Measurements from ENCODE around the gene RMND5A.

RMND5A gene

GRCh38 chr2:86788881-86789686 lies 69.0 kb downstream of the RMND5A start:
- Mint-ChIP-seq H3K9me3 (no peaks in the 10 kb centered on the region), H3K27ac (peak overlapping the region; percentile 92), H3K27me3 (peaks cover 53% of the 10 kb centered on the region), H3K4me3 (peak overlapping the region; percentile 86), H3K4me1 (ENCODE audit: low read depth) (peaks cover 71% of the 10 kb centered on the region), H3K36me3 (ENCODE audit: low read depth) (peaks cover 41% of the 10 kb centered on the region)
- peak; percentile 62 for DNase-seq

GRCh38 chr2:86789687-86790133 lies 69.6 kb downstream of the RMND5A start:
- Mint-ChIP-seq H3K27me3 (peaks cover 60% of the 10 kb centered on the region), H3K4me3 (peak overlapping the region; percentile 86), H3K36me3 (ENCODE audit: low read depth) (peaks cover 36% of the 10 kb centered on the region), H3K27ac (peak overlapping the region; percentile 93), H3K4me1 (ENCODE audit: low read depth) (peaks cover 71% of the 10 kb centered on the region), H3K9me3 (no peaks in the 10 kb centered on the region)
- no peak for DNase-seq

GRCh38 chr2:86790134-86790675 lies 70.1 kb downstream of the RMND5A start:
- peak; percentile 60 for DNase-seq
- peak overlapping the region; percentile 93 for H3K27ac Mint-ChIP-seq
- peaks cover 65% of the 10 kb centered on the region for H3K27me3 Mint-ChIP-seq
- H3K36me3 Mint-ChIP-seq (ENCODE audit: low read depth), result peaks cover 34% of the 10 kb centered on the region
- peaks cover 71% of the 10 kb centered on the region for H3K4me1 Mint-ChIP-seq (ENCODE audit: low read depth)
- peaks cover 3% of the 10 kb centered on the region for H3K9me3 Mint-ChIP-seq
- H3K4me3 Mint-ChIP-seq, result peak overlapping the region; percentile 86

GRCh38 chr2:86790676-86791572 lies 70.8 kb downstream of the RMND5A start, which contains the start of gene CD8A:
Gene CD8A, minus strand, starts transcription at chr2:86790913. Its CDS starts 88 bp downstream, at chr2:86790825.
- peaks cover 66% of the 10 kb centered on the region for H3K27me3 Mint-ChIP-seq
- peak within 1 kb of the TSS; percentile 97 for H3K27ac Mint-ChIP-seq
- H3K4me1 Mint-ChIP-seq (ENCODE audit: low read depth), result peaks cover 64% of the 10 kb centered on the region
- DNase-seq, result peak; percentile 74
- H3K9me3 Mint-ChIP-seq, result peaks cover 9% of the 10 kb centered on the region
- peaks cover 37% of the 10 kb centered on the region for H3K36me3 Mint-ChIP-seq (ENCODE audit: low read depth)
- peak within 1 kb of the TSS; percentile 86 for H3K4me3 Mint-ChIP-seq

- Mint-ChIP-seq H3K4me3 (peak overlapping the region; percentile 86), H3K36me3 (ENCODE audit: low read depth) (peaks cover 42% of the 10 kb centered on the region), H3K4me1 (ENCODE audit: low read depth) (peaks cover 59% of the 10 kb centered on the region), H3K27ac (peak overlapping the region; percentile 97), H3K27me3 (peaks cover 66% of the 10 kb centered on the region), H3K9me3 (peaks cover 15% of the 10 kb centered on the region)
- no peak for DNase-seq
Measured at GRCh38 chr2:86791573-86791972, 71.5 kb downstream of the RMND5A start.

- no peak for DNase-seq
- H3K27me3 Mint-ChIP-seq, result peaks cover 58% of the 10 kb centered on the region
- H3K4me1 Mint-ChIP-seq (ENCODE audit: low read depth), result peaks cover 44% of the 10 kb centered on the region
- H3K36me3 Mint-ChIP-seq (ENCODE audit: low read depth), result peaks cover 32% of the 10 kb centered on the region
- H3K27ac Mint-ChIP-seq, result peak overlapping the region; percentile 34
- peaks cover 24% of the 10 kb centered on the region for H3K9me3 Mint-ChIP-seq
- peak overlapping the region; percentile 8 for H3K4me3 Mint-ChIP-seq
Measured at GRCh38 chr2:86793752-86794151, 73.7 kb downstream of the RMND5A start.

GRCh38 chr2:86794861-86795260 lies 74.8 kb downstream of the RMND5A start:
- H3K27ac Mint-ChIP-seq, result peak overlapping the region; percentile 23
- peaks cover 24% of the 10 kb centered on the region for H3K9me3 Mint-ChIP-seq
- peaks cover 52% of the 10 kb centered on the region for H3K27me3 Mint-ChIP-seq
- H3K4me3 Mint-ChIP-seq, result no peak overlapping the region
- no peak for DNase-seq
- peaks cover 27% of the 10 kb centered on the region for H3K36me3 Mint-ChIP-seq (ENCODE audit: low read depth)
- peaks cover 43% of the 10 kb centered on the region for H3K4me1 Mint-ChIP-seq (ENCODE audit: low read depth)

- H3K4me1 Mint-ChIP-seq (ENCODE audit: low read depth), result peaks cover 10% of the 10 kb centered on the region
Measured at GRCh38 chr2:86800856-86801567, 80.9 kb downstream of the RMND5A start.

GRCh38 chr2:86806059-86806857 lies 86.2 kb downstream of the RMND5A start:
- no peak for DNase-seq
- H3K4me1 Mint-ChIP-seq (ENCODE audit: low read depth), result peaks cover 42% of the 10 kb centered on the region
- peaks cover 32% of the 10 kb centered on the region for H3K27me3 Mint-ChIP-seq
- peak overlapping the region; percentile 82 for H3K4me3 Mint-ChIP-seq
- no peaks in the 10 kb centered on the region for H3K9me3 Mint-ChIP-seq
- no peaks in the 10 kb centered on the region for H3K36me3 Mint-ChIP-seq (ENCODE audit: low read depth)
- peak overlapping the region; percentile 82 for H3K27ac Mint-ChIP-seq

More at GRCh38 chr2:86800856-86801567, 80.9 kb downstream of the RMND5A start:
- no peak for DNase-seq
- H3K9me3 Mint-ChIP-seq, result peaks cover 14% of the 10 kb centered on the region
- no peak overlapping the region for H3K4me3 Mint-ChIP-seq
- no peak overlapping the region for H3K27ac Mint-ChIP-seq
- peaks cover 4% of the 10 kb centered on the region for H3K27me3 Mint-ChIP-seq
- H3K36me3 Mint-ChIP-seq (ENCODE audit: low read depth), result peaks cover 14% of the 10 kb centered on the region

GRCh38 chr2:86807133-86807467 lies 87.0 kb downstream of the RMND5A start:
- Mint-ChIP-seq H3K27ac (peak overlapping the region; percentile 92), H3K36me3 (ENCODE audit: low read depth) (no peaks in the 10 kb centered on the region), H3K9me3 (no peaks in the 10 kb centered on the region), H3K27me3 (peaks cover 40% of the 10 kb centered on the region), H3K4me3 (peak overlapping the region; percentile 82), H3K4me1 (ENCODE audit: low read depth) (peaks cover 50% of the 10 kb centered on the region)
- DNase-seq, result no peak

- H3K36me3 Mint-ChIP-seq (ENCODE audit: low read depth), result no peaks in the 10 kb centered on the region
- no peaks in the 10 kb centered on the region for H3K9me3 Mint-ChIP-seq
- peak overlapping the region; percentile 82 for H3K4me3 Mint-ChIP-seq
- peaks cover 40% of the 10 kb centered on the region for H3K27me3 Mint-ChIP-seq
- H3K4me1 Mint-ChIP-seq (ENCODE audit: low read depth), result peaks cover 56% of the 10 kb centered on the region
- peak overlapping the region; percentile 92 for H3K27ac Mint-ChIP-seq
- DNase-seq, result peak; percentile 74
Measured at GRCh38 chr2:86807468-86808275, 87.6 kb downstream of the RMND5A start.

GRCh38 chr2:86808315-86809161 lies 88.4 kb downstream of the RMND5A start:
- DNase-seq, result peak; percentile 98
- H3K4me1 Mint-ChIP-seq (ENCODE audit: low read depth), result peaks cover 60% of the 10 kb centered on the region
- peak overlapping the region; percentile 92 for H3K27ac Mint-ChIP-seq
- peaks cover 40% of the 10 kb centered on the region for H3K27me3 Mint-ChIP-seq
- no peaks in the 10 kb centered on the region for H3K36me3 Mint-ChIP-seq (ENCODE audit: low read depth)
- H3K9me3 Mint-ChIP-seq, result no peaks in the 10 kb centered on the region
- H3K4me3 Mint-ChIP-seq, result peak overlapping the region; percentile 82

All from activated T-cell treated with anti-CD3 and anti-CD28 coated beads, Interleukin-2, amount 50 U/mL, for 24 hours (primary cell).